Astrocyte (in vitro differentiated cells and primary cell): Measurements from ENCODE around the gene TLE2.

Source experiments
- CTCF ChIP-seq: IDR thresholded peaks from 2 replicates; pipeline ENCODE4 v1.5.1; 2011; ENCODE audit warnings: low read depth, mild to moderate bottlenecking, inconsistent platforms, low read length, moderate library complexity; ENCODE audit not compliant: insufficient read depth
- EZH2 ChIP-seq: IDR thresholded peaks from 2 replicates; pipeline ENCODE4 v1.6.1; 2012; ENCODE audit warnings: mild to moderate bottlenecking, low read length, inconsistent platforms; ENCODE audit not compliant: insufficient read depth

DNA sequence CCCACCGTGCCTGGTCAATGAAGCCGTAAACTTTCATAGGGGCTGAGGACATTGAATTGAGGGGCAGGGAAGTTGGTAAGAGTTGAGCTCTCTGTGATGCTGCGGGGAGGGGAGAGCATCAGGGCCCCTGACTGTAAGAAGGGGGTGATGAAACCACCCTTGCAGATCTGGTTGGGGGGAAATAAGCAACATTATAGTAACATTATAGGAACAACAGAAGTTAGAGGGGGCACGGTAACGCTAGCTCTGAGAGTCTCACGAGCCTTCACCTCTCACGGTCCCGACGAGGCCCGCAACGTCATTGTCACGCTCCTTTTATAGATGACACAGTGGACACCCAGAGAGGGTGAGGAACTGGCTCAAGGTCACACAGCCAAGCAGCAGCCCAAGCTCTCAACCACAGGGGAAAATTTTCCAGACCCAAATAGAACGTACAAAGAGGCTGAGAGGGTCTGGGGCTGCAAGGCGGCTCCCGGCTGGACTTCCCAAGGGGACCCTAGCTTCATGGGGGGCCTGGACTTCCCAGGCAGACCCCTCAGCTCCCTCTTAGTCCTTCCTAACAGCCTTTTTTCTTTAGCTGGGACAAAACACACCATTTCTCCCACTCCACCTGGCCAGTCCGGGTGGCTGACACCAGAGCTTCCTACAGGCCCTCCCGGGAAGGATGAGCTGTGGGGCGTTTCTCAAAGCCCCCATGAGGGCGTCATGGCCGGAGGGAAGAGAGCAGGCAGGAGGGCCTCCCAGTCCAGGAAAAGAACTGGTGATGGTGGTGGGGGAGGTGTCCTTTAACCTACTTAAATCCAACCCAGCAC is 29.1 kb upstream of the TLE2 start:
- TF ChIP-seq CTCF (no peak), EZH2 (no peak)
